Lung (tissue), 12 donors: Measurements from ENCODE around the gene ROR1. TPM values are rescaled to one million over a fixed set of nuclear protein-coding genes. Genes with fewer than 3 reads are reported as not detected.

Experiments used
- ATAC-seq: fragments of 200-7000 bp; cut with Tn5 transposase; one replicate; pipeline ENCODE4 v1.9.1; 2020; ENCODE audit warnings: moderate number of reproducible peaks; ENCODE audit not compliant: insufficient read depth, low FRiP score
- DNase-seq, 3 donors: peaks; one replicate each; pipeline ENCODE4 v3.0.0-alpha.2; 2013 to 2017
- H3K27ac ChIP-seq, 2 donors: one replicate each; pipeline ENCODE4 v1.5.1; 2013; ENCODE audit warnings: mild to moderate bottlenecking in 2 of 2, moderate library complexity in 2 of 2, control low read depth in 1 of 2, inconsistent platforms in 1 of 2, low read depth in 1 of 2, low read length in 1 of 2
- H3K27me3 ChIP-seq, 3 donors: one replicate each; pipeline ENCODE4 v1.5.1; 2013; ENCODE audit warnings: low read length in 2 of 3; ENCODE audit not compliant: control insufficient read depth in 3 of 3, insufficient read depth in 3 of 3
- H3K36me3 ChIP-seq, 4 donors: one replicate each; pipeline ENCODE4 v1.5.1; 2013; ENCODE audit warnings: low read length in 4 of 4, mild to moderate bottlenecking in 1 of 4, moderate library complexity in 1 of 4; ENCODE audit not compliant: control insufficient read depth in 4 of 4, insufficient read depth in 4 of 4
- H3K4me1 ChIP-seq, 5 donors: one replicate each; pipeline ENCODE4 v1.5.1; 2013; ENCODE audit warnings: low read length in 5 of 5, mild to moderate bottlenecking in 2 of 5, moderate library complexity in 1 of 5; ENCODE audit not compliant: control insufficient read depth in 5 of 5, insufficient read depth in 5 of 5
- H3K4me3 ChIP-seq: one replicate; pipeline ENCODE4 v1.5.1; 2013; ENCODE audit warnings: mild to moderate bottlenecking, control low read depth, moderate library complexity
- H3K9ac ChIP-seq, 2 donors: one replicate each; pipeline ENCODE4 v1.5.1; 2013; ENCODE audit warnings: low read length in 2 of 2, control low read depth in 1 of 2; ENCODE audit not compliant: insufficient read depth in 1 of 2
- H3K9me3 ChIP-seq, 4 donors: one replicate each; pipeline ENCODE4 v1.5.1; 2013; ENCODE audit warnings: low read length in 3 of 4, mild to moderate bottlenecking in 1 of 4, moderate library complexity in 1 of 4; ENCODE audit not compliant: control insufficient read depth in 4 of 4, insufficient read depth in 3 of 4
- CTCF ChIP-seq: IDR thresholded peaks from 2 replicates; pipeline ENCODE4 v1.5.1; 2012; ENCODE audit warnings: mild to moderate bottlenecking; ENCODE audit errors: control extremely low read depth, extremely low read depth
- WGBS, 2 donors: extraction: QIAGEN DNeasy Blood & Tissue Kit; methylation state at CpG; one replicate each; pipeline ENCODE4 v1.1.7; 2013; 5-methylcytosine and 5-hydroxymethylcytosine counted together
- polyA plus RNA-seq, 2 donors: library from polyadenylated mRNA; stranded (reverse); fragments of 200-250 nt; gene quantifications; one replicate each; pipeline ENCODE4 v1.2.1, GENCODE V29; 2013
- total RNA-seq, 2 donors: library from RNA; depleted of rRNA in 1 of 2; stranded (reverse); fragments of >200 nt in 1 of 2; gene quantifications; one replicate each; pipeline ENCODE4 v1.2.1, GENCODE V29; 2014 to 2021
- donor health status: control.
- donor health status: control.
- donor health status: Bipolar disorder and iron deficiency.
- donor health status: healthy.
- donor health status: DM: yes; HTN: yes; CAD: no.

ROR1 gene
- total and polyA plus RNA-seq, 4 donors, result 2.9 to 47.0 (median 14.0) TPM

- peaks cover 0 to 2% (median 0%) of the 10 kb centered on the region in 4 donors for H3K9me3 ChIP-seq
- peaks cover 0 to 29% (median 5%) of the 10 kb centered on the region in 5 donors for H3K4me1 ChIP-seq
- H3K36me3 ChIP-seq, result peaks cover 0 to 13% (median 6%) of the 10 kb centered on the region in 4 donors
- H3K27me3 ChIP-seq, result no peaks in the 10 kb centered on the region
- H3K4me3 ChIP-seq, result no peak overlapping the region
- H3K9ac ChIP-seq, result no peak overlapping the region
- TF ChIP-seq CTCF, result no peak
- WGBS, 2 donors, result 65 to 88% methylated on average over 3 of the region's 3 CpGs
- no peak overlapping the region for H3K27ac ChIP-seq
- DNase-seq (peak in 1 of 3 donors; percentile 45), ATAC-seq (no peak)
Measured at GRCh38 chr1:64135462-64136223, 361.8 kb downstream of the ROR1 start.

GRCh38 chr1:64136296-64136695 lies 362.5 kb downstream of the ROR1 start:
- 86 to 94% methylated on average over 5 of the region's 5 CpGs for WGBS, 2 donors
- DNase-seq (no peak), ATAC-seq (no peak)
- Histone ChIP-seq H3K4me1 (peaks cover 0 to 29% (median 0%) of the 10 kb centered on the region in 5 donors), H3K9ac (no peak overlapping the region), H3K27ac (no peak overlapping the region), H3K9me3 (peaks cover 0 to 2% (median 0%) of the 10 kb centered on the region in 4 donors), H3K36me3 (peaks cover 0 to 20% (median 10%) of the 10 kb centered on the region in 4 donors), H3K27me3 (no peaks in the 10 kb centered on the region), H3K4me3 (no peak overlapping the region)
- no peak for TF ChIP-seq CTCF

- H3K4me1 ChIP-seq, result peaks cover 0 to 29% (median 0%) of the 10 kb centered on the region in 5 donors
- 47 to 50% methylated on average over 7 of the region's 7 CpGs for WGBS, 2 donors
- H3K4me3 ChIP-seq, result no peak overlapping the region
- peaks cover 0 to 2% (median 0%) of the 10 kb centered on the region in 4 donors for H3K9me3 ChIP-seq
- DNase-seq (peak; percentile 84 to 92 (median 91)), ATAC-seq (peak; percentile 81)
- H3K27ac ChIP-seq, result no peak overlapping the region
- H3K27me3 ChIP-seq, result no peaks in the 10 kb centered on the region
- H3K36me3 ChIP-seq, result peaks cover 0 to 22% (median 12%) of the 10 kb centered on the region in 4 donors
- TF ChIP-seq CTCF, result peak; percentile 57
- no peak overlapping the region for H3K9ac ChIP-seq
Measured at GRCh38 chr1:64136752-64137411, 363.1 kb downstream of the ROR1 start.
